MM.1S (cell line): Measurements from ENCODE around the gene VSTM5.

Source experiments
- DNase-seq: peaks from one replicate; pipeline ENCODE4 v3.0.0-alpha.2; 2015
- H2AFZ ChIP-seq: fragments of 300-600 bp; sonication (generic); 2 replicates; pipeline ENCODE4 v1.6.0; 2016; ENCODE audit warnings: antibody characterized with exemption, low read length
- H3F3A ChIP-seq: fragments of 300-600 bp; sonication (generic); 2 replicates; pipeline ENCODE4 v1.6.1; 2016; ENCODE audit warnings: mild to moderate bottlenecking, antibody characterized with exemption, low read length, moderate library complexity, mixed read lengths; ENCODE audit not compliant: insufficient read depth
- H3K27ac ChIP-seq: fragments of 300-600 bp; sonication (generic); 2 replicates; pipeline ENCODE4 v1.5.1; 2016; ENCODE audit warnings: mild to moderate bottlenecking, low read length
- H3K27me3 ChIP-seq: fragments of 300-600 bp; sonication (generic); replicated peaks from 2 replicates; pipeline ENCODE4 v1.6.0; 2016; ENCODE audit warnings: low read length; ENCODE audit not compliant: insufficient read depth
- H3K36me3 ChIP-seq: fragments of 300-600 bp; sonication (generic); replicated peaks from 2 replicates; pipeline ENCODE4 v1.6.1; 2016; ENCODE audit warnings: mild to moderate bottlenecking, low read length, mixed read lengths; ENCODE audit not compliant: insufficient read depth
- H3K4me1 ChIP-seq: fragments of 300-600 bp; sonication (generic); 2 replicates; pipeline ENCODE4 v1.6.1; 2016; ENCODE audit warnings: low read length, mixed read lengths
- H3K4me2 ChIP-seq: fragments of 300-600 bp; sonication (generic); 2 replicates; pipeline ENCODE4 v1.6.0; 2016; ENCODE audit warnings: low read depth, low read length
- H3K4me3 ChIP-seq: fragments of 300-600 bp; sonication (generic); 2 replicates; pipeline ENCODE4 v1.5.1; 2016; ENCODE audit warnings: low read length, mixed read lengths
- H3K79me2 ChIP-seq: fragments of 300-600 bp; sonication (generic); 2 replicates; pipeline ENCODE4 v1.6.1; 2016; ENCODE audit warnings: mixed run types, low read length, mixed read lengths
- H3K9ac ChIP-seq: fragments of 300-600 bp; sonication (generic); 2 replicates; pipeline ENCODE4 v1.6.1; 2016; ENCODE audit warnings: low read length, mixed read lengths
- H3K9me2 ChIP-seq: fragments of 300-600 bp; sonication (generic); replicated peaks from 2 replicates; pipeline ENCODE4 v1.6.1; 2016; ENCODE audit warnings: mild to moderate bottlenecking, low read length, mixed read lengths; ENCODE audit not compliant: insufficient read depth
- H3K9me3 ChIP-seq: fragments of 300-600 bp; sonication (generic); replicated peaks from 2 replicates; pipeline ENCODE4 v1.6.1; 2016; ENCODE audit warnings: mild to moderate bottlenecking, low read length, mixed read lengths; ENCODE audit not compliant: insufficient read depth
- H4K20me1 ChIP-seq: fragments of 300-600 bp; sonication (generic); 2 replicates; pipeline ENCODE4 v1.6.1; 2016; ENCODE audit warnings: mild to moderate bottlenecking, low read length, moderate library complexity, mixed read lengths; ENCODE audit not compliant: insufficient read depth
- CTCF ChIP-seq: fragments of 300-600 bp; sonication (generic); IDR thresholded peaks from 2 replicates; pipeline ENCODE4 v1.5.1; 2016; ENCODE audit warnings: antibody characterized with exemption, low read length, mixed read lengths
- EZH2 ChIP-seq: fragments of 300-600 bp; sonication (generic); optimal IDR thresholded peaks from 2 replicates; pipeline ENCODE3; 2017; ENCODE audit warnings: low read depth, mild to moderate bottlenecking, antibody characterized with exemption, low read length, mixed read lengths
- EZH2phosphoT487 ChIP-seq: fragments of 300-600 bp; sonication (generic); IDR thresholded peaks from 2 replicates; pipeline ENCODE4 v1.6.1; 2018; ENCODE audit warnings: antibody characterized with exemption, low read length

Gene VSTM5

GRCh38 chr11:93773601-93774200 lies 76.7 kb downstream of the VSTM5 start:
- H3K79me2 ChIP-seq = no peaks in the 10 kb centered on the region
- no peak overlapping the region for H3K4me2 ChIP-seq
- no peak overlapping the region for H2AFZ ChIP-seq
- H3K36me3 ChIP-seq = no peaks in the 10 kb centered on the region
- no peaks in the 10 kb centered on the region for H3K9me3 ChIP-seq
- H3F3A ChIP-seq = no peaks in the 10 kb centered on the region
- no peak overlapping the region for H3K9ac ChIP-seq
- no peaks in the 10 kb centered on the region for H3K4me1 ChIP-seq
- TF ChIP-seq CTCF (no peak), EZH2phosphoT487 (no peak), EZH2 (no peak)
- H3K4me3 ChIP-seq = no peak overlapping the region
- H4K20me1 ChIP-seq = no peaks in the 10 kb centered on the region
- no peaks in the 10 kb centered on the region for H3K27me3 ChIP-seq
- no peak for DNase-seq
- no peaks in the 10 kb centered on the region for H3K9me2 ChIP-seq
- no peak overlapping the region for H3K27ac ChIP-seq

- DNase-seq = no peak
- no peaks in the 10 kb centered on the region for H3K27me3 ChIP-seq
- no peaks in the 10 kb centered on the region for H3K9me2 ChIP-seq
- H3K36me3 ChIP-seq = no peaks in the 10 kb centered on the region
- H3F3A ChIP-seq = no peaks in the 10 kb centered on the region
- H2AFZ ChIP-seq = no peak overlapping the region
- H3K79me2 ChIP-seq = no peaks in the 10 kb centered on the region
- H3K4me1 ChIP-seq = no peaks in the 10 kb centered on the region
- no peak overlapping the region for H3K9ac ChIP-seq
- no peak overlapping the region for H3K4me3 ChIP-seq
- H4K20me1 ChIP-seq = no peaks in the 10 kb centered on the region
- no peak overlapping the region for H3K27ac ChIP-seq
- no peak overlapping the region for H3K4me2 ChIP-seq
- H3K9me3 ChIP-seq = no peaks in the 10 kb centered on the region
- no peak for TF ChIP-seq EZH2
- TF ChIP-seq CTCF = no peak
- TF ChIP-seq EZH2phosphoT487 = no peak
These were observed 77.4 kb downstream of the VSTM5 start for GRCh38 chr11:93773045-93773477.

GRCh38 chr11:93772123-93772522 lies 78.3 kb downstream of the VSTM5 start:
- H3K9me2 ChIP-seq = no peaks in the 10 kb centered on the region
- no peaks in the 10 kb centered on the region for H3K4me1 ChIP-seq
- no peak overlapping the region for H3K4me3 ChIP-seq
- no peaks in the 10 kb centered on the region for H3F3A ChIP-seq
- H3K4me2 ChIP-seq = no peak overlapping the region
- DNase-seq = no peak
- H3K79me2 ChIP-seq = no peaks in the 10 kb centered on the region
- no peaks in the 10 kb centered on the region for H3K9me3 ChIP-seq
- H4K20me1 ChIP-seq = no peaks in the 10 kb centered on the region
- no peak overlapping the region for H2AFZ ChIP-seq
- no peak overlapping the region for H3K27ac ChIP-seq
- no peak overlapping the region for H3K9ac ChIP-seq
- TF ChIP-seq EZH2 (no peak), CTCF (no peak), EZH2phosphoT487 (no peak)
- H3K27me3 ChIP-seq = no peaks in the 10 kb centered on the region
- H3K36me3 ChIP-seq = no peaks in the 10 kb centered on the region
